ENCODE results near the gene PARD3B.

Gene PARD3B

DNA sequence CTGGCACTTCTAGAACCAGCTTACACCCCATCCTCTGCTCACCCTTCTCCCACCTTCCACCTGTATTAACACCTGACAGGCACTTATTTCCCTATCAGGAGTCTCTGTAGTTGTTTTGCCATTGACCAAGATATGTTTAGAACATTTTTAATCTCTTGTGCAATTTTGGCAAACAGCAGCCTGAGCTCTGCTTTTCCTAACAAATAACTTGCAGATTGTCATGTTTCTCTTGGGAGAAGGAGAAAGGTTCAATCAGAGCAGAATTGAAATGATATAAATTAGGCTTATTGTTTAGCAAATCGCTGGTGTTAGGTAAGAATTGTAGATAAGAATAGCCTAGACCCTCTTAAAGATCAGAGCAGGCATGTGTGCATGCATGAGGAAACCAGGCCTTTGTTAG, 225.5 kb downstream of the PARD3B start:
- WGBS (ENCODE audit: insufficient coverage): 88% methylated on average over 1 of the region's 1 CpG
- H3K4me3 ChIP-seq (ENCODE audit: control insufficient read depth in 1 of 7, extremely low read depth in 1 of 7, insufficient read depth in 4 of 7, low read depth in 2 of 7, low read length in 6 of 7): no peak overlapping the region
- H3K36me3 ChIP-seq (ENCODE audit: control insufficient read depth in 4 of 4, insufficient read depth in 4 of 4, low read length in 3 of 4): no peaks in the 10 kb centered on the region
- ChIA-PET CTCF (no interaction called here), POLR2A (no interaction called here)
- DNase-seq: no peak
- no peaks in the 10 kb centered on the region for H3K9me3 ChIP-seq (ENCODE audit: control extremely low read depth in 1 of 5, control insufficient read depth in 4 of 5, insufficient read depth in 2 of 5, low read depth in 1 of 5, low read length in 4 of 5)
- no peaks in the 10 kb centered on the region for H3K27me3 ChIP-seq (replicated peaks in 2 of 5; ENCODE audit: control insufficient read depth in 4 of 5, insufficient read depth in 5 of 5, low read length in 4 of 5)
- no peaks in the 10 kb centered on the region for H3K4me1 ChIP-seq (ENCODE audit: control extremely low read depth in 1 of 4, control insufficient read depth in 4 of 4, insufficient read depth in 4 of 4, low read length in 3 of 4)
- no peak overlapping the region for H3K27ac ChIP-seq (ENCODE audit: insufficient read depth in 1 of 2, low read depth in 1 of 2, low read length in 2 of 2, poor library complexity in 1 of 2, severe bottlenecking in 2 of 2)

DNA sequence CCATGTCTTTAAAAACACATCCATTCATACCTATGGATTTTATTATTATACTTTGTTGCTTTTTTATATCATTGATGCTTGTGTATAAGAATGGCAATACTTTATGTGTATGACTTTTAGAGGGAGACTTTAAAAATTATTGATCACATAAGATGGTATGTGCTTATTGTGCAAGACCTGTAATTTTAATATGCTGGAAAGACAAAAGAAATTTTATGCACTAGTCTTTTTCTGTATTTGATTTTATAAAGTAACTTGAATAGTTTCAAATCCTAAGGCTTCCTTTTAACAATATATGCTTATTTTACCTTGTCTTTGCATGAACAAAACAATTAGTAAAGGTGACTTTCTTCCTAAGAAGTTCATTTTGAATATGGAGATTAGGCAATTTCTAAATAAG, 226.4 kb downstream of the PARD3B start:
- no peaks in the 10 kb centered on the region for H3K27me3 ChIP-seq (replicated peaks in 2 of 5; ENCODE audit: control insufficient read depth in 4 of 5, insufficient read depth in 5 of 5, low read length in 4 of 5)
- no peaks in the 10 kb centered on the region for H3K9me3 ChIP-seq (ENCODE audit: control extremely low read depth in 1 of 5, control insufficient read depth in 4 of 5, insufficient read depth in 2 of 5, low read depth in 1 of 5, low read length in 4 of 5)
- no peak for DNase-seq
- ChIA-PET CTCF (no interaction called here), POLR2A (no interaction called here)
- H3K27ac ChIP-seq (ENCODE audit: insufficient read depth in 1 of 2, low read depth in 1 of 2, low read length in 2 of 2, poor library complexity in 1 of 2, severe bottlenecking in 2 of 2): no peak overlapping the region
- H3K4me3 ChIP-seq (ENCODE audit: control insufficient read depth in 1 of 7, extremely low read depth in 1 of 7, insufficient read depth in 4 of 7, low read depth in 2 of 7, low read length in 6 of 7): no peak overlapping the region
- H3K36me3 ChIP-seq (ENCODE audit: control insufficient read depth in 4 of 4, insufficient read depth in 4 of 4, low read length in 3 of 4): no peaks in the 10 kb centered on the region
- peaks cover 0 to 3% (median 0%) of the 10 kb centered on the region in 4 experiments for H3K4me1 ChIP-seq (ENCODE audit: control extremely low read depth in 1 of 4, control insufficient read depth in 4 of 4, insufficient read depth in 4 of 4, low read length in 3 of 4)

DNA sequence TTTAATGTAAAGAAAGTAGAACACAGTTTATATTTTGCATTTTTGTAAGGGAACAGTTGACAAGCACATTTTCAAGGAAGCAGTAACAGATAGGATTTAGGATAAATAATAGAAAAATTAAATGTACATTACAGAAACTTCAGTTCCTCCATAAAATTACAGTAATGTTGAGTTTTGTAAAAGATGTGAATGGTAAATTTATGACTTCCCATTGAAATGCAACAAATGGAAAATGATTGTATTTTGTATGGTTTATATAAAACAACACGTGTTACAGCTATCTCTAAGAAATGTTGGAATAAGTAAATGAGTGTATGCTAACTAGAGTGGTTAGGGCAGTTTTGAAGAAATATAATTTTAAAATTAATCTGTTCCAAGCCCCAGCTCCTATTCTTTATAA, 227.3 kb downstream of the PARD3B start:
- WGBS (ENCODE audit: insufficient coverage): no CpG with 5 or more reads among the region's 1 CpG
- H3K27ac ChIP-seq (ENCODE audit: insufficient read depth in 1 of 2, low read depth in 1 of 2, low read length in 2 of 2, poor library complexity in 1 of 2, severe bottlenecking in 2 of 2): no peak overlapping the region
- DNase-seq: no peak
- POLR2A ChIA-PET: no interaction called here
- H3K9me3 ChIP-seq (ENCODE audit: control extremely low read depth in 1 of 5, control insufficient read depth in 4 of 5, insufficient read depth in 2 of 5, low read depth in 1 of 5, low read length in 4 of 5): no peaks in the 10 kb centered on the region
- CTCF ChIA-PET: no interaction called here
- H3K4me3 ChIP-seq (ENCODE audit: control insufficient read depth in 1 of 7, extremely low read depth in 1 of 7, insufficient read depth in 4 of 7, low read depth in 2 of 7, low read length in 6 of 7): no peak overlapping the region
- H3K36me3 ChIP-seq (ENCODE audit: control insufficient read depth in 4 of 4, insufficient read depth in 4 of 4, low read length in 3 of 4): no peaks in the 10 kb centered on the region
- no peaks in the 10 kb centered on the region for H3K27me3 ChIP-seq (replicated peaks in 2 of 5; ENCODE audit: control insufficient read depth in 4 of 5, insufficient read depth in 5 of 5, low read length in 4 of 5)
- H3K4me1 ChIP-seq (ENCODE audit: control extremely low read depth in 1 of 4, control insufficient read depth in 4 of 4, insufficient read depth in 4 of 4, low read length in 3 of 4): peaks cover 0 to 3% (median 0%) of the 10 kb centered on the region in 4 experiments

DNA sequence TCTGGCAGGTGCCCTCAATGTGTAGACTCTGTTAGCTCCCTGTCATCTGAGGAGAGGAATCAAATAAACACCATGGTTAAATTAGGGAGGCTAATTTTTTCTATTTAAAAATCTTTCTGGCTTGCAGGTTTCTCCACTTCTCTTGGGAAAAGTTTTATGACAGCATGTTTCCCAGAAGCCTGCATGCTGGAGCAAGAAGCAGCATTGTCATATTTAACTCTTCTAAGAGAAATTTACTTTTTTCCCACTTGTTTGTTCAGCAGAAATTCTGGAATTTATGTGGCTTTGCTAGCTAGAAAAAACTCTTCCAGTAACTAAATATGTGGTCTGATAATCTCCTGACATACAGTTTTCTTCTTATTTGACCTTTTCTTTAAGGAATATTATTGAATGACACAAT, 230.5 kb downstream of the PARD3B start:
- no peak overlapping the region for H3K4me3 ChIP-seq (ENCODE audit: control insufficient read depth in 1 of 7, extremely low read depth in 1 of 7, insufficient read depth in 4 of 7, low read depth in 2 of 7, low read length in 6 of 7)
- ChIA-PET POLR2A (no interaction called here), CTCF (no interaction called here)
- peaks cover 0 to 3% (median 0%) of the 10 kb centered on the region in 4 experiments for H3K4me1 ChIP-seq (ENCODE audit: control extremely low read depth in 1 of 4, control insufficient read depth in 4 of 4, insufficient read depth in 4 of 4, low read length in 3 of 4)
- H3K27me3 ChIP-seq (replicated peaks in 2 of 5; ENCODE audit: control insufficient read depth in 4 of 5, insufficient read depth in 5 of 5, low read length in 4 of 5): no peaks in the 10 kb centered on the region
- no peaks in the 10 kb centered on the region for H3K36me3 ChIP-seq (ENCODE audit: control insufficient read depth in 4 of 4, insufficient read depth in 4 of 4, low read length in 3 of 4)
- H3K9me3 ChIP-seq (ENCODE audit: control extremely low read depth in 1 of 5, control insufficient read depth in 4 of 5, insufficient read depth in 2 of 5, low read depth in 1 of 5, low read length in 4 of 5): no peaks in the 10 kb centered on the region
- no peak overlapping the region for H3K27ac ChIP-seq (ENCODE audit: insufficient read depth in 1 of 2, low read depth in 1 of 2, low read length in 2 of 2, poor library complexity in 1 of 2, severe bottlenecking in 2 of 2)
- DNase-seq: no peak

DNA sequence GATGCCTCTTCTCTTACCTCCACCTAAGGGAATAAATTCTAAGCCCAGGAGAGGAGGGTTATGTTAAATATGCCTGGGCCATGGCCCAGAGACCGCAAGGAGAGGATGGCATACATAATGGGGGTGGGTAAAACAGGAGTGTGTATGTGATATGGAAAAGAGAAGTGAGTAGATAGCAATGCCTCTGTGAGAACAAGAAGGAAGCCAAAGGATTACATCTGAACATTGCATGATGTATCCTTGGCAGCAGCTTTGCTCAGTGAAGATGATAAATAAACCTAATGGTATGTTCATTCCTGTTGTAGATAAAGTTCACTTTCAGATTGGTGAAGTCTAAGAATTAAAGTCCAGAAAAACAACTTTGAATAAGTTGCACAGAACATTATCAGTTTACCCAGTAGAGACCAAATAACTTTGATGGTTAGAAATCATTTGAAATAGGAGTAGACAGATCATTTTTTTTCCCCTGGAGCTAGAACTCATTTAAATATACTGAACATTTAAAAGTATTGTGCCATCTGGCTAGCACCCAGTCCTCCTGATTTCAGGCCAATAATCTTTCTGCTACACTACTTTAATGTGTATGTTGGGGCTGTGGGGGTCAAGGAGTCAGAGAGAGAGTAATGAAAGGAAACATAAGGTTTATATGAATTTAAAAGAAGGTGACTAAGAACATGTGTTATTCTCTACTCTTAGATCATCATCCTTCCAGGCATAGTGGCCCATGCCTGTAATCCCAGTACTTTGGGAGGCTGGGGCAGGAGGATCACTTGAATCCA, 231.7 kb downstream of the PARD3B start:
- no peaks in the 10 kb centered on the region for H3K9me3 ChIP-seq (ENCODE audit: control extremely low read depth in 1 of 5, control insufficient read depth in 4 of 5, insufficient read depth in 2 of 5, low read depth in 1 of 5, low read length in 4 of 5)
- peaks cover 0 to 3% (median 0%) of the 10 kb centered on the region in 4 experiments for H3K4me1 ChIP-seq (ENCODE audit: control extremely low read depth in 1 of 4, control insufficient read depth in 4 of 4, insufficient read depth in 4 of 4, low read length in 3 of 4)
- DNase-seq: peak in 1 of 3 donors; percentile 3
- H3K27ac ChIP-seq (ENCODE audit: insufficient read depth in 1 of 2, low read depth in 1 of 2, low read length in 2 of 2, poor library complexity in 1 of 2, severe bottlenecking in 2 of 2): no peak overlapping the region
- ChIA-PET CTCF (no interaction called here), POLR2A (no interaction called here)
- H3K36me3 ChIP-seq (ENCODE audit: control insufficient read depth in 4 of 4, insufficient read depth in 4 of 4, low read length in 3 of 4): no peaks in the 10 kb centered on the region
- no peak overlapping the region for H3K4me3 ChIP-seq (ENCODE audit: control insufficient read depth in 1 of 7, extremely low read depth in 1 of 7, insufficient read depth in 4 of 7, low read depth in 2 of 7, low read length in 6 of 7)
- H3K27me3 ChIP-seq (replicated peaks in 2 of 5; ENCODE audit: control insufficient read depth in 4 of 5, insufficient read depth in 5 of 5, low read length in 4 of 5): no peaks in the 10 kb centered on the region
- WGBS (ENCODE audit: insufficient coverage): 80% methylated on average over 1 of the region's 1 CpG

DNA sequence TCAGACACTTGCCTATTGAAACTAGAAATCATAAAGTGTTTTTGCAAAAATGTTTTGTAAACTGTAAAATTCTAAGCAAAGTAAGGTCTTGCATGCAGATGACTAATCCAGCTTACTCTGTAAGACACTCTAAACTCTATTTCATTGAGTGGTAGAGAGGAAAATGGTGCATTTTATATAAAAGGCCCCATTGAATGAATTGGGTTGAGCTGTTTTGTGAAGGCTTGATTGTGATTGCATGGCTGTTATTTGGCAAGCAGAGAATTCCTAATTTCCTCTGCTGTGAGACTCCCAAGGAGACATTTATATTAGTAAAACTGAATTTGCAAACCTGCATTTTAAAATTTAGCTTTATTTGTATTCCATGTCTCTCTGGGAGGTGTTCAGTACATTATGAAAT, 234.5 kb downstream of the PARD3B start:
- DNase-seq: no peak
- Histone ChIP-seq H3K36me3 (ENCODE audit: control insufficient read depth in 4 of 4, insufficient read depth in 4 of 4, low read length in 3 of 4) (no peaks in the 10 kb centered on the region), H3K4me1 (ENCODE audit: control extremely low read depth in 1 of 4, control insufficient read depth in 4 of 4, insufficient read depth in 4 of 4, low read length in 3 of 4) (peaks cover 0 to 3% (median 0%) of the 10 kb centered on the region in 4 experiments), H3K27ac (ENCODE audit: insufficient read depth in 1 of 2, low read depth in 1 of 2, low read length in 2 of 2, poor library complexity in 1 of 2, severe bottlenecking in 2 of 2) (no peak overlapping the region), H3K9me3 (ENCODE audit: control extremely low read depth in 1 of 5, control insufficient read depth in 4 of 5, insufficient read depth in 2 of 5, low read depth in 1 of 5, low read length in 4 of 5) (no peaks in the 10 kb centered on the region), H3K27me3 (replicated peaks in 2 of 5; ENCODE audit: control insufficient read depth in 4 of 5, insufficient read depth in 5 of 5, low read length in 4 of 5) (no peaks in the 10 kb centered on the region), H3K4me3 (ENCODE audit: control insufficient read depth in 1 of 7, extremely low read depth in 1 of 7, insufficient read depth in 4 of 7, low read depth in 2 of 7, low read length in 6 of 7) (no peak overlapping the region)
- CTCF ChIA-PET: no interaction called here
- POLR2A ChIA-PET: no interaction called here

DNA sequence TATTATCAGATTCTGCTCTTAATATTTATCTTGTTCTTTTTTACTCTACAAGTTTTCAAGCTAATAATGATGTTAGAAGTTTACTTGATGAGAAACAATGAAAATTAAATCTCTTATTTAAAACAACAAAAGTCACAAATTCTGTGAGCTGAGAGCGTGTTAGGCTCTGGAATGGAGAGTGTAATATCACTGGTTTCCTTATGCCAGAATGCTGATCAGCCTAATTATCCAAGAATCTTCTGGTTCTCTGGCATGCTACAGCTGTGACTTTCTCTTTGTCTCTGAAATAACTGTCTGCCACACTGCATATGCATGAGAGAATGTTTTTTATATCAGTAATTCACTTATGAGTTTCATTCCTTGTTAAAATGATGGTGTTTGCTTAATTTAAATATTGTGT, 236.7 kb downstream of the PARD3B start:
- H3K36me3 ChIP-seq (ENCODE audit: control insufficient read depth in 4 of 4, insufficient read depth in 4 of 4, low read length in 3 of 4): no peaks in the 10 kb centered on the region
- H3K4me1 ChIP-seq (ENCODE audit: control extremely low read depth in 1 of 4, control insufficient read depth in 4 of 4, insufficient read depth in 4 of 4, low read length in 3 of 4): no peaks in the 10 kb centered on the region
- H3K27me3 ChIP-seq (replicated peaks in 2 of 5; ENCODE audit: control insufficient read depth in 4 of 5, insufficient read depth in 5 of 5, low read length in 4 of 5): no peaks in the 10 kb centered on the region
- no peak for DNase-seq
- ChIA-PET CTCF (no interaction called here), POLR2A (no interaction called here)
- no peaks in the 10 kb centered on the region for H3K9me3 ChIP-seq (ENCODE audit: control extremely low read depth in 1 of 5, control insufficient read depth in 4 of 5, insufficient read depth in 2 of 5, low read depth in 1 of 5, low read length in 4 of 5)
- no peak overlapping the region for H3K4me3 ChIP-seq (ENCODE audit: control insufficient read depth in 1 of 7, extremely low read depth in 1 of 7, insufficient read depth in 4 of 7, low read depth in 2 of 7, low read length in 6 of 7)
- no peak overlapping the region for H3K27ac ChIP-seq (ENCODE audit: insufficient read depth in 1 of 2, low read depth in 1 of 2, low read length in 2 of 2, poor library complexity in 1 of 2, severe bottlenecking in 2 of 2)
- 83% methylated on average over 1 of the region's 1 CpG for WGBS (ENCODE audit: insufficient coverage)
